GM19397 (cell line): Measurements from ENCODE around the gene C1orf210.

ENCODE experiments used
- ATAC-seq: cut with Tn5 transposase; IDR thresholded peaks from one replicate; pipeline ENCODE4 v1.9.1; 2021; ENCODE audit warnings: mild to moderate bottlenecking, moderate library complexity; ENCODE audit not compliant: unreplicated experiment

Gene C1orf210

GRCh38 chr1:43253876-43254275, 31.5 kb downstream of the C1orf210 start:
- no peak for ATAC-seq

- no peak for ATAC-seq
Measured at GRCh38 chr1:43253173-43253572, 32.2 kb downstream of the C1orf210 start.

- ATAC-seq: no peak
Measured at GRCh38 chr1:43252225-43252624, 33.2 kb downstream of the C1orf210 start.

GRCh38 chr1:43251024-43251423, 34.4 kb downstream of the C1orf210 start:
- no peak for ATAC-seq

- no peak for ATAC-seq
Measured at GRCh38 chr1:43250351-43250761, 35.0 kb downstream of the C1orf210 start.

- ATAC-seq: no peak
Measured at GRCh38 chr1:43247256-43247921, 38.0 kb downstream of the C1orf210 start.

GRCh38 chr1:43246466-43247213, 38.7 kb downstream of the C1orf210 start:
- no peak for ATAC-seq

GRCh38 chr1:43243299-43243698, 42.1 kb downstream of the C1orf210 start:
- ATAC-seq: no peak

- no peak for ATAC-seq
Measured at GRCh38 chr1:43241413-43241836, 44.0 kb downstream of the C1orf210 start.

- ATAC-seq: no peak
Measured at GRCh38 chr1:43239484-43239883, 45.9 kb downstream of the C1orf210 start.

- no peak for ATAC-seq
Measured at GRCh38 chr1:43238991-43239469, 46.4 kb downstream of the C1orf210 start.

- ATAC-seq: no peak
Measured at GRCh38 chr1:43238085-43238484, 47.3 kb downstream of the C1orf210 start.

GRCh38 chr1:43237121-43237520, 48.3 kb downstream of the C1orf210 start:
- ATAC-seq: no peak

- no peak for ATAC-seq
Measured at GRCh38 chr1:43235451-43236121, 49.8 kb downstream of the C1orf210 start.

- ATAC-seq: no peak
Measured at GRCh38 chr1:43235040-43235439, 50.3 kb downstream of the C1orf210 start.

- ATAC-seq: no peak
Measured at GRCh38 chr1:43234267-43234666, 51.1 kb downstream of the C1orf210 start.

GRCh38 chr1:43233631-43234030, 51.8 kb downstream of the C1orf210 start:
- ATAC-seq: no peak

- ATAC-seq: no peak
Measured at GRCh38 chr1:43232482-43232881, 52.9 kb downstream of the C1orf210 start.

GRCh38 chr1:43232074-43232473, 53.3 kb downstream of the C1orf210 start:
- ATAC-seq: no peak
